Dedifferentiated amniotic fluid mesenchymal stem cell (primary cell): Measurements from ENCODE around the gene ARL4D.
A peak's percentile ranks its signal among the peaks of the same experiment; 100 is the strongest.
"Not testable (repeated sequence)": the region's sequence is repeated elsewhere in the genome, so short reads cannot be mapped to it uniquely, and the experiment has no call there.

Experiments used
- DNase-seq: peaks from one replicate; pipeline ENCODE4 v3.0.0-alpha.2; 2016; ENCODE audit errors: extremely low spot score

The ARL4D gene

DNA sequence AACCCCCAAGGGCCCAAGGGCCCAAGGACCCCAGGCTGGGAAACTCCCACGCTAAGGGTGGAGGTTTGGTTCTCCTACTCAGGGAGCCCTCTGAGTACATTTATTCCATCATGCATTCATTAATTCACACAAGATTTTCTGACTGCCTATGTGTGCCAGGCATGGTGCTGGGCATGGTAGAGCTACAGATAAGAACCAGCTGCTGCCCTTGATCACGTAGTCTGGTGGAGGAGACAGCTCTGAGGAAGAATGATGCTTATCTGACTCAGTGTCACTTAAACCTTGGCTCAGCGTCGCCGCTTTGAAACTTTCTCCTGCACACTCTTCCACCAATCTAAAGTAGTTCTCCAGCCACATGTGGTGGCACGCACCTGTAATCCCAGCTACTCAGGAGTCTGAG, 3.6 kb upstream of the ARL4D start:
- DNase-seq: no peak

DNA sequence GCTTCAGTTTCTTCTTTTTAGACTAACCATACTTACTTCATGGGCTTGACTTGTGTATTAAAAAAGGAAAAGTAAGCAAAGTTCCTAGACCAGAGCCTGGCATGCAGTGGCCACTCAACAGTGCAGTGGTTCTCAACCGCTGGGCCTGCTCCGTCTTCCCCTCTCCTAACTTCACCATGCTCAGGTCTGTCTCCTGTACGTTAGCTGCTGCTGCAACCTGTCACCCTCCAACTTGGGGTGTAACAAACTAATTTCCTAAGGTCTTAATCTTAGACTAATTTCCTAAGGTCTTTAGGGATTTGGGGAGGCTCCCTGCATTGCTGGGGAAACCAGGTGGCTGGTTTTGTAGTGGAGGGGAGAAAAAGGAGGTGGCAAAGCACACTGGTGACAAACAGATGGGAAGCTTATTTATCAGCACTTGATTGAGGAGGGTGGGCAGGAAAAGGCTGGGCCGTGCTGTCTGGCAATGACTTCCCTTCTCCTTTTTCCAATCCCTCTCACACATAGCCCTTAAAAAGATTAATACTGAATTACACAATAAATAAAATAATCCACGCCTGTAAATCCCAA, 2.2 kb upstream of the ARL4D start:
- no peak for DNase-seq

DNA sequence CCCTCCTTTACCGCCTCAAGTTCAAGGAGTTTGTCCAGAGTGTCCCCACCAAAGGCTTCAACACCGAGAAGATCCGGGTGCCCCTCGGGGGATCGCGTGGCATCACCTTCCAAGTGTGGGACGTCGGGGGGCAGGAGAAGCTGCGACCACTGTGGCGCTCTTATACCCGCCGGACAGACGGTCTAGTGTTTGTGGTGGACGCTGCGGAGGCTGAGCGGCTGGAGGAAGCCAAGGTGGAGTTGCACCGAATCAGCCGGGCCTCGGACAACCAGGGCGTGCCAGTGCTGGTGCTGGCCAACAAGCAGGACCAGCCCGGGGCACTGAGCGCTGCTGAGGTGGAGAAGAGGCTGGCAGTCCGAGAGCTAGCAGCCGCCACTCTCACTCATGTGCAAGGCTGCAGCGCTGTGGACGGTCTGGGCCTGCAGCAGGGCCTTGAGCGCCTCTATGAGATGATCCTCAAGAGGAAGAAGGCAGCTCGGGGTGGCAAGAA, 1.1 kb downstream of the ARL4D start:
- DNase-seq: no peak

DNA sequence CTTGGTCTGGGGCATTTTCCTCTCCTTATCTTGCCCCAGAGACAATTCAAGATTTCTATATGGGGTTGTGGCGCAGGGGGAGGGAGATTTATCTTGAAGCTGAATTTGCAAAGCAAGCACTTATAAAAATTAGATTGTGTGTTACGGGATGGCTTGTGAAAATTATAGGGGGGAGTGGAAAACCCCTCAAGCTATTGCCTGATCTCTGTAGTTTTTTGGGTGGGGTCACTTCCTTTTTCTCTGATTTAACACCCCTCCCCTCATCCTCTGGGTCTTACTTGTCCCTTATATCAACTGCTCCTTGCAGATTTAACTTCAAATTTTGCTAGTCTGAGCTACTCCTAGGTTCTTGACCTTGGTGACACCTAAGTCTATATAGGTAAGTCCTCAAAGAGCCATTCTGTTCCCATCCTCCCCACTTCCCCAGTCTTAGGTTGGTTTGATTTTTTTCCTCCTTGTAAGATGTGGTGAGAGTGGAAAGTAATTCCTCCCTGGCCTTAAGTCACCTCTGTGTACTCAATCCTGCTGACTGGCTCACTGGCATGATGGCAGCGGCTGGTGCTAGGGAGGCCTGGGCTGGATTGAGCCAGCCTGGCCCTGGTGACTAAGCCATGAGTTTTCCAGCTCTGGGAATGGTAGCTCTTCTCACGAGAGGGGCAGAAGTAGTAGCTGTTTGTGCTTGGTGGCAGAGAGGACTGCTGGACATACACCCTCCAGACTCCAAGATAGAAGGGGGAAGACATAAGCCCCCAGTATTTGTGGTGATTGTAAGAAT, 2.3 kb downstream of the ARL4D start:
- DNase-seq: peak; percentile 84

DNA sequence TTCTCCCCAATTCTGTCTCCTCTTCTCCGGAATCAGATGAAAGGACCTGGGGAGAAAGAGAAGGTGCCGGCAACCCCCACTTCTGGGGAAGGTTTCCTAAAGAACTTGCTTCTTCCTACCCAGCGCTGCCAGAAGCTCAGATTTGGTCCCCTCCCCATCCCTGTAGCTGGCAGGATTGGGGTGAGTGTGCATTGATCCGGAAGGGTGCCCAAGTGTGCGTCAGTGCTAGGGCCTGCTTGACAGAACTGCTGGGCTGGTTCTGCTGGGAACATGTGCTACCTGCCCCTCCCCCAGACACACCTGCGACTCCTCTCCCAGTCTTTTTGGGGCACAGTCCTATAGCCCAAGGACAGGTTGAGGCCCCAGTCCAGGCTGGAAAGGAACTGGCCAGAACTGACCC, 3.3 kb downstream of the ARL4D start:
- no peak for DNase-seq

DNA sequence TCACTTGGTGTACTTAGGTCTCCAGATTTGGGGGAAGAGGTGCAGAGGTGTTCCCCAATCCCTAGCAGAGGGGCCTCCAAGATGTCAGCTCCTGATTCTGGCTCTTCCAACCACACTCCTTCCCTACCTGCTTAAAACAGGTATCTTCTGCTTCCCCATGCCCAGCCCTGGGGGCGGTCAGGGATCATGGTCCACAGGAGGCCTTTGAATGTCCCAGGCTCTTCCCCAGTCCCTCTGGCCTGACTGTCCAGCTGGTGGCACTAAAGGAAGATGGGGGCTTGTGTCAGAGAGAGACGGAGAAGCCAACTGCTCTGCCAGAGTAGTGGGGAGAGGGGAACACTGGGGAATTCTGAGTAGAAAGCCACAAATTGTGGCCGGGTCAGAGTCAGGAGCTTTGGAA, 3.8 kb downstream of the ARL4D start:
- DNase-seq: no peak

DNA sequence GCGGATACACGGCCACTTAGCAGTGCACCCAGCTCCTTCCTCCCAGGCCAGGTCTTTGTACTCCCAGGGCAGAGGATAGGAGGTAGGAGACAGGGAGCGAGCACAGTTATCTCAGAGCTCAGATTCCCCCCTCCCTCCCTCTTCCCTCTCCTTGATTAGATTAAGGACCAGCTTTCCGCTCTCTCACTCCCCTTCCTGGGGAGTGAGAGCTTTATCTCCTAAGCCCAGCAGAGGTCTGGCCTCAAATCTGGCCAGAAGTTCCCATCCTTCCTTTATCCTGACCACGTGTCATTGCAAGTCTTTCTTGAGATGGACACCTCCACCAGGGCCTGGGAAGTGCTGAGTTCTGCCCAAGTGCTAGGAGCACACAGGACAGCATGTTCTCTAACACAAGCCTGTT, 5.1 kb downstream of the ARL4D start:
- no peak for DNase-seq

DNA sequence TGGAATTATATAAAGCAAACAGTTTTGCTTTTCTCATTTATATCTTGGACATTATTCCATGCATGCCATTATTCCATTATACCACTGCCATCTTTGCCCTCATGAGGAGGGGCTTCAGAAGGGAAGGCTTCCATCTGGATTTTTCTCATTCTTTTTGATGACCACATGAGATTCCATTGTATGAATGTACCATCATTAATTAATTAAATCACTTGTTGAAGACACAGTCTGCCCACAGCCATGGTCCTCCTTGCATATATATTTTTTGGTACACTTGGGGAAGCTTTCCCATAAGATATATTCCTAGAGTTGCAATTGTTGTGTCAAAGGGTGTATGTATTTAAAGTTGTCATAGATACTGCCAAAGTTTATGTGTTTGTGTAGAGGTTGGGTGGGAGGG, 7.1 kb downstream of the ARL4D start:
- DNase-seq: no peak

DNA sequence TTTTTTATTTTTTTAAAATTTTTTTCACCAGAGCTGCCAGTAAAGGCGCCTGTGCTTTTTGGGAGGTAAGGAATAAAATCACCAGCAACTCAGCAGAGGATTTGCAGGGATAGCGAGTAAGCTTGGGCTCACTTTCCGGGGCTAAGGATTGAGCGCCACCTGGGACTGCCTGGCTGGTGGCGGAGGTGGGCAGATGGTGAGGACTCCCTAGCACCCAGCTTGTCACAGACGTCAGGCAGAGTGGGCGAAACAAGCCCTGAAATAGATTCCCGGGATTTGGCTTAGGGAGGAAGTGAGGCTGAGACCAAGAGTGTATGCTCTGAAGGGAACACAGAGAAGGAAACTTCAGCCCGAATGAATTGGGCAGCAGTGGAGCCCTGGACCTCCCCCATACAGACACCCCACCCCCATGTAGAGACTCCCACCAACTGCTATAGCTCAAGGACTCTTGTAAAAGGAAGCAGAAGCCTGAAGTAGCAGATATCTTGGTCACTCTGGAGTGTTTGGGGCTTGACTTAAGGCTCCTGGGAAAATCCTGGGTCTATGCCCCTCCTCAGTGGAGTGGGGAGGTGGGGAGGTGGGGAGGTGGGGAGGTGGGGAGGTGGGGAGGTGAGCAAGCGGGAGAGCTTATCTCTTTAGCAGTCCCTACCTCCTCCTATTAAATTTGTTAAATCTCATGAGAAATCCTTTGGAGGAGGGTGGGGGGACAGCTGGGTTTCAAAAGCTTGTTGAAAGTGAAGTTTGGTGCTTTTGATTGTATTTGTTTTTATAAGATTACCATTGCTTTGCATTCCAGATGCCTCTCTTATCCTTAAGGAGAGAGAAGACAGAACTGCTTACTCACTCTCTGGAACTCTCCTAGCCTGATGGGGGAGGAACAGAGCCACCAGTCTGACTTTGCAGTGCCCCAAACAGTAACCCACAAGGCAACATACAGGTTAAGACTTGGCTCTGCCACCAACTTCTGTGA, 8.2 kb downstream of the ARL4D start:
- peak; percentile 56 for DNase-seq

DNA sequence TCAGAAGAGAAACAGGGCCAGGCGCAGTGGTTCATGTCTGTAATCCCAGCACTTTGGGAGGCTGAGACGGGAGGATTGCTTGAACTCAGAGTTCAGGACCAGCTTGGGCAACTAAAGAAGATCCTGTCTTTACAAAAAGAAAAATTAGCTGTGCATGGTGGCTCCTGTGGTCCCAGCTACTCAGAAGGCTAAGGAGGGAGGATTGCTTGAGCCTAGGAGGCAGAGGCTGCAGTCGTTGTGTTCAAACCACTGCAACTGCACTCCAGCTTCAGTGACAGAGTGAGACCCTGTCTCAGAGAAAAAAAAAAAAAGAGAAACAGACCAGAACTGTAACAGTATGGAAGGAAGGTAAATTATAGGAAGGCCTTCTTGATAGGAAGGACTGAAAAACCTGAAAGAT, 10.3 kb downstream of the ARL4D start:
- DNase-seq: no peak

DNA sequence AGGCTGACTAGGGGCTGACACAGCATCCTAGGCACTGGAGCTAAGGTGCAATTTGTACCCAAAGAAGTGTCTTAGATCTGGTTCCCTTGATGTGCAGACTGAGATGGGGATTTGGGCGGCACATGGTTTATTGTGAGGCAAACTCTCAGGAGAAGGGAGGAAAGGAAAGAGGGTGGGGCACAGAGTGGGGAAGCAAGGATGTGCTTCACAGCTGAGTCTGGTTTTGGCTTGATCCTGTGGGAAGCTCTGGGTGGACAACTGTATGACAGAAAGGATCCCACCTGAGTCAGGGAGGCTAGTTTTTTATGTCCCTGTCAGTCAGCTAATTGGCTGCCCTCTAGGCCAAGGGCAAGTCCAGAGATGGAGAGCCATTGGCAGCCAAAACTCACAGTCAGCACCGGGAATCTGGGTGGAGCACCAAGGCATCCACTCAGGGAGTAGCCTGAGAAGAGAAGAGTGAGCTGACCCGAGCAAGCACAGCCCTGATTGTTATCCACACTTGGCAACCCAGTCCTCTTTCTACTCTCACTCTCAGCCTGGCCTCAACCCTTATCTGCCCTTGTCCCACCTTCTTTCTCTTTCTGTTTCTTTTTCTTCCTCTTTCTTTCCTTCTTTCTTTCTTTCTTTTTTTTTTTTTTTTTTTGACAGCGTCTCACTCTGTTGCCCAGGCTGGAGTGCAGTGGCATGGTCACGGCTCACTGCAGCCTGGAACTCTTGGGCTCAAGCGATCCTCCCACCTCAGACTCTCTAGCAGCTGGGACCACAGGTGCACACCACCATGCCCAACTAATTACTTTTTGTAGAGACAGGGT, 12.0 kb downstream of the ARL4D start:
- peak; percentile 25 for DNase-seq

DNA sequence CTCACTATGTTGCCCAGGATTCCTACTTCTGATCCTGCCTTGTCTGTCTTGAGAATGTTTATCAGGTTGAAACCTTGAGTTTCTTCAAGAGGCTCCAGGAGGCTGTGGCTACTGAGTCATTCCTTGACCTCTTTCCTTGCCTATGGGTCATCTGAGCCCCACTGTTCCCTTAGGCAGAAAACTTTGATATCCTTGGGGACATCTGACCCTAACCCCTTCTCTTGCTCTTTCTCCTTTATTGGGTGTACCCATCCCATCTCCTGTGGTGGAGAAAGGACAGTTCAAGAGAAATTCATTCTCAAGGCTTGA, 12.5 kb downstream of the ARL4D start:
- DNase-seq: no peak

DNA sequence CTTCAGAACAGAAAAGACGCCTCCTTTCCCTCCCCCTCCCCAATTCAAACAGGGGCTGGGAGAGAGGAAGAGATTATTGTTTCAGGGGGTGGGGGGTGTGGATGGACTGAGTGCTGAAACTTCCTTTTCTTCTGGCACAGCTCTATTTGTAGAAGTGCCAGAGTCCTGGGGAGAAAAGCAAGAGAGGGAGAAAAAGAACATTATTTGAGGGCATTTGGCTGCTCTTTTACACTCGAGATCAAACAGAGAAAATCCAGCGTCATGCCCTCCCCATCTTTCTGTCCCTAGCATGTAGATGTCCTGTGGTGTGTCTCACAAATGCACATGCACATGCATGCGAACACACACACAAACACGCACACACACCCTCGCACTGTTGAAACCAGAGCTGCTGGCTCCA, 13.0 kb downstream of the ARL4D start:
- DNase-seq: no peak

DNA sequence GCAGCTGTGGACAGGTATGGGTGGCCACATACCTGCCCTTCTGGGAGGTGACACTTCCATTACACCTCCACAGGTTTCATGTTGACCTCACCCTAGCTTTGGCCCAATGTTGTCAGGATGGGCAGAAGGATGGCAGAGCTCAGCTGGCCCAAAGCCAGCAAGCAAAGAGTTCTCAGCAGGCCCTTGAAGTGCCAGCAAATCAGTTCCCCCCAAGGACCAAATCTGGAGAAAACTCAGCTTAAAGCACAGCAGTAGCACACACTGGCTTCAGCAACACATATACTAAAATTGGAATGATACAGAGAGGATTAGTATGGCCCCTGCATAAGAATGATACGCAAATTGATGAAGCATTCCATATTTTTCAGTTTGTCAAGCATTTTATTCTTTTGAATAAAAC, 13.4 kb downstream of the ARL4D start:
- no peak for DNase-seq

DNA sequence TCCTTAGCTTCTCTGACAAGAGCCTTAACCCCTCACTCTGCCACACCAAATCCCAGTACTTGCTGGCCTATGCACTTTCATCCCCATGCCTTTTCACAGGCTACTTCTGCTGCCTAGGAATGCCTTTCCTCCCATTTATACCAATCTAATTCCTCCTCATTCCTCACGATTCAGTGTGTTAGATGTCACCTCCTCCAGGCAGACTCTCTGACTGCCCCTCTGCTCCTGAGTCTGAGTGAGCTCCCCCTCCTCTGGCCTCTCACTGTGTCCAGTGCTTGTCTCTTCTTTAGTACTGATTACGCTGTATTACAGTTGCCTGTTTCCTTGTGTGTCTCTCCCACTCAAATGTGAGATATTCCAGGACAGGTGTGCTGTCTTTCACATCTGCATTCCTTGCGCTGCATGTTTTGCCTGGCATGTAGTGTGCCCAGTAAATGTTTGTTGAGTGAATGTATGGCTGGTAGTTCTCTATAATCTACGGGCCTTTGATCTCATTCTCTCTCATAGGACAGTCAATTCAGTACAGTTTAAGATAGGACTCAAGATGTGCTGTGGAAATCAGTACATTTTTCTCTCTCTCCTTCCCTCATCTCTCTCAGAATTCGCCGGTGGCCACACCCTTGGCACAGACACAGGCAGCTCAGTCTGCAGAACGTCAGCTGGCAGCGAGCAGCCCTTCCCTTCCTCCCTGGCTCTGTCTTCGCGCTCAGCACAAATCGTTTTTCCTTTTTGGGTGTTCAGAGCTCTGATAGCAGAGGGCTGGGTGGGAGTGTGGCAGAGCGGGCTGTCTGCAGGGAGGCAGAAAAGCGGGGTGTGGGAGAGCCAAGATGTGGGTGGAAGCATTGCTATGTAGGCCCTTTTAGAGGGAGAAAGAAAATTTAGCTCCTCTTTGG, 18.5 kb downstream of the ARL4D start:
- DNase-seq: peak; percentile 58

DNA sequence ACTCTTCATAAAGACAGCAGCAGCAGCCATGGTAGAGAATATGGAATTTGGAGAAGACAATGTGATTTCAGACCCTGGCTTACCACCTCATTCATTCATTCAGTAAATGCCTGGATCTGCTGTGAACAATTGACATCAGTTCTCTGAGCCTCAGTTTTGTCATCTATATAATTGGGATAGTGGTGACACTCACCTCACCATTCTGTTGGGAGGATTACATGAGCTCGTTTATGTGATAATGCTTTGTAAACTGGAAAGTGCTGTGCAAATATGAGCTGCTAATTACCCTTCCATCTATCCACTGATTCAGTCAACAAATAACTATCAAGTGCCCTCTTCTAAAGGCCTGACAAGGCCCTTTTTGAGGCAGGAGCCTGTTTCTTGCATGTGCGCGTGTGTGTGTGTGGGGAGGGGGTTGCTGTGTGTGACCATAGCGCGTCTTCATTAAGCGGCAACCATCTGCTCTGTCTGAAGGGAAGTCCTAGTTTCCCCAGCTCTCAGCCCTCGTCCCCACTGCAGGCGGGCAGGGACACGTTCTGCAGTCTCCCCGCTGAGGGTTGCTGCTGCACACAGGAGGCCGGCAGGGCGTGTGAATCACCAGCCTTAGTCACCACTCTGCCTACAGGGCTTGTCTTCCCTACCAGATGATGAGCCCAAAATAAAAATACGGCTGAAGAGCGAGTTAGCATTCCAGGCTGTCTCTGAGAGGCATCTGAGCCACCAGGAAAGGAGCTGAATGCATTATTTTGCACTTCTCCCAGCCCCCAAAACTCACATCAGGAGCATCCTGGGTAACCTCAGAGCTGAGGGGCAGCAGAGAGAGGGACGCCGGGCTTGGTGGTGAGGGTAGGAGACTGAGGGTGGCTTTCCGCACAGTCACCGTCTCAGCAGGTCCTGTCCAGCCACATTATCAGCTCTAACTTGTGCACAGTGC, 19.9 kb downstream of the ARL4D start:
- peak; percentile 86 for DNase-seq

DNA sequence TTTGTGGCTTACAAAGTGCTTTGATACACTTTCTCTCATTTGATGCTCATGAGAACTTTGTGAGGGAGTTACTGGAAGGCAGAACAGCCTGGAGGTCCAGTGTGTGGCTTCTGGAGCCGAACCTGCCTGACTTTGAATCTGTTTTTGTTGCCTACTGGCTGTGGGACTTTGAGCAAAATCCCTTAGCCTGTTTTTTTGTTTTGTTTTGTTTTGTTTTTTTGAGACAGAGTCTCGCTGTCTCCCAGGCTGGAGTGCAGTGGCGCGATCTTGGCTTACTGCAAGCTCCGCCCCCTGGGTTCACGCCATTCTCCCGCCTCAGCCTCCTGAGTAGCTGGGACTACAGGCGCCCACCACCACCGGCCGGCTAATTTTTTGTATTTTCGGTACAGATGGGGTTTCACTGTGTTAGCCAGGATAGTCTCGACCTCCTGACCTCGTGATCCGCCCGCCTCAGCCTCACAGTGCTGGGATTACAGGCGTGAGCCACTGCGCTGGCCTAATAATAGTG, 20.6 kb downstream of the ARL4D start:
- DNase-seq: not testable (repeated sequence)

DNA sequence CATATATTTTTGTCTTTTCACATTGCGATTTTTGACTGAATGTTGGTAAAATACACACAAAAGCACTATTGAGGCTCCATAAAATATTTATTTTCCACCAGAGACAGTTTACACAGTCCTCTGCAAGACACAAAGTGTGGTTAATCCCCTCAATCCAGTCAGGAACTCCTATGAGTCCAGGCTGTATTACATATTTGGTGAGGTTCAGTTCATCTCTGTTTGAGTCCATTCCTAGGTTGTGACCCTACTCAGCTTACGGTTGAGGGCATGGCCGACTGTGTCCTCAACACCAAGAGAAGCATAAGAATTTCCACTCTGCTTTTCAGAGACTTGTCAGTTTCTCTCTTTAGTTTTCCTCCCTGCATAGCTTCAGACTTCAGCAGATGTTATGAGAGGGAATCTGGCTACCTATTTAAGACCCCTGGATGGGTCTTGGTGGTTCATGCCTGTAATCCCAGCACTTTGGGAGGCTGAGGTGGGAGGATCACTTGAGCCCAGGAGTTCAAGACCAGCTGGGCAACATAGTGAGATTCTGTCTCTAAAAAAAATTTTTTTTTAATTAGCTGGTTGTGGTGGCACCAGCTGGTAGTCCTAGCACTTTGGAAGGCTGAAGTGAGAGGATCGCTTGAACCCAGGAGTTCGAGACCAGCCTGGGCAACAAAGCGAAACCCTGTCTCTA, 25.1 kb downstream of the ARL4D start:
- DNase-seq: no peak
